NT2/D1 (cell line): ENCODE measurements around the gene HNRNPAB.

Experiments used
- DNase-seq: peaks from one replicate; pipeline ENCODE4 v3.0.0-alpha.2; 2011; ENCODE audit warnings: low read depth, low spot score
- H3K27me3 ChIP-seq: 2 replicates; pipeline ENCODE4 v1.6.0; 2011; ENCODE audit warnings: mild to moderate bottlenecking; ENCODE audit not compliant: insufficient read length, insufficient read depth
- H3K36me3 ChIP-seq: 2 replicates; pipeline ENCODE4 v1.6.1; 2011; ENCODE audit warnings: mild to moderate bottlenecking, low read length, mixed read lengths; ENCODE audit not compliant: insufficient read depth, insufficient read length
- H3K4me1 ChIP-seq: 2 replicates; pipeline ENCODE4 v1.5.1; 2011; ENCODE audit not compliant: insufficient read depth, insufficient read length
- H3K4me3 ChIP-seq: 2 replicates; pipeline ENCODE4 v1.5.1; 2011; ENCODE audit warnings: low read depth; ENCODE audit not compliant: insufficient read length
- H3K9ac ChIP-seq: 2 replicates; pipeline ENCODE4 v1.6.0; 2011; ENCODE audit warnings: low read depth; ENCODE audit not compliant: insufficient read length
- H3K9me3 ChIP-seq: 2 replicates; pipeline ENCODE4 v1.5.1; 2011; ENCODE audit warnings: mild to moderate bottlenecking, low read length; ENCODE audit not compliant: insufficient read depth
- SUZ12 ChIP-seq: IDR thresholded peaks from 2 replicates; pipeline ENCODE4 v1.6.1; 2011; ENCODE audit not compliant: insufficient read length, insufficient read depth; ENCODE audit errors: extremely low read depth
- YY1 ChIP-seq: IDR thresholded peaks from 2 replicates; pipeline ENCODE4 v1.6.1; 2011; ENCODE audit not compliant: insufficient read length, insufficient read depth
- ZNF274 ChIP-seq: IDR thresholded peaks from 2 replicates; pipeline ENCODE4 v1.6.1; 2011; ENCODE audit warnings: mild to moderate bottlenecking, low read depth, low read length

HNRNPAB gene

GRCh38 chr5:178232124-178232919 is 28.0 kb downstream of the HNRNPAB start, which contains the start of gene PHYKPL:
Gene PHYKPL (minus strand): TSS chr5:178232802. CDS start chr5:178232550, 252 bp downstream.
- Histone ChIP-seq H3K9ac (peak within 1 kb of the TSS; percentile 88), H3K9me3 (no peaks in the 10 kb centered on the region), H3K4me1 (peaks cover 16% of the 10 kb centered on the region), H3K4me3 (peak within 1 kb of the TSS; percentile 80), H3K36me3 (peaks cover 38% of the 10 kb centered on the region), H3K27me3 (peaks cover 9% of the 10 kb centered on the region)
- DNase-seq, result no peak
- TF ChIP-seq ZNF274 (no peak), SUZ12 (no peak), YY1 (no peak)

- Histone ChIP-seq H3K4me3 (peak overlapping the region; percentile 80), H3K36me3 (peaks cover 33% of the 10 kb centered on the region), H3K9ac (peak overlapping the region; percentile 56), H3K27me3 (peaks cover 9% of the 10 kb centered on the region), H3K4me1 (peaks cover 19% of the 10 kb centered on the region), H3K9me3 (no peaks in the 10 kb centered on the region)
- DNase-seq, result no peak
- no peak for TF ChIP-seq YY1
Observed at GRCh38 chr5:178232920-178233429, 28.6 kb downstream of the HNRNPAB start.

DNA sequence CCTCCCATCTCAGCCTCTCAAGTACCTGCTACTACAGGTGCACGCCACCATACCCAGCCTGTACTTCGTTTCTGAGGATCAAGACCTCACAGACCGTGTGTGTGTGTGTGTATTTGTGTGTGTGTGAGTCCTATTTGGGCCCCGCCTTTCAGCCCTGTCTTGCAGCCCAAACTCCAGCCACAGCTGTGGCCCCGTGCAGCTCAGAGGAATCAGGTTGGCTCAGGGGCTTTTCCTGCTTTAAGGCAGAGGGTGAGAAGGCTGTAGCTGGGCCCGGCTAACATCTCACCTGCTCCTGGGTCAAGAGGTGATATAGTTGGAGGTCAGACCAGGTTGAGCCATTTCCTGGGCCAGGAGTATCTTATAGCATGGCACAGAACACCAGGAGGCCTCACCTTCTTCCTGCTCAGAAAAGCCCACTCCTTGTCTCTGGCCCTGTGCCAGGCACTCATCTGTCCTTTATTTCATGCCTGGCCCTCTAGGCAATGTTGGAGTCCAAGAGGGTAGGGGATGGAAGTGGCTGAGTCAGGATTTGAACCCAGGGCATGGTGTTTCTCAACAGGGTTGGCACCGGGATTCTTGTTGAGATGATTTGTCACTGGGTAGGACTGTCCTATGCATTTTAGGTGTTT is 29.9 kb downstream of the HNRNPAB start:
- no peak for TF ChIP-seq YY1
- no peak for TF ChIP-seq ZNF274
- no peak for TF ChIP-seq SUZ12
- H3K4me3 ChIP-seq, result no peak overlapping the region
- DNase-seq, result no peak
- peaks cover 21% of the 10 kb centered on the region for H3K36me3 ChIP-seq
- H3K9ac ChIP-seq, result no peak overlapping the region
- peaks cover 9% of the 10 kb centered on the region for H3K27me3 ChIP-seq
- peaks cover 19% of the 10 kb centered on the region for H3K4me1 ChIP-seq
- no peaks in the 10 kb centered on the region for H3K9me3 ChIP-seq

- peak; percentile 57 for DNase-seq
- peaks cover 14% of the 10 kb centered on the region for H3K36me3 ChIP-seq
- peaks cover 9% of the 10 kb centered on the region for H3K27me3 ChIP-seq
- TF ChIP-seq SUZ12, result no peak
- no peak for TF ChIP-seq YY1
- no peak for TF ChIP-seq ZNF274
- H3K9ac ChIP-seq, result peak overlapping the region; percentile 61
- no peaks in the 10 kb centered on the region for H3K9me3 ChIP-seq
- peaks cover 17% of the 10 kb centered on the region for H3K4me1 ChIP-seq
- no peak overlapping the region for H3K4me3 ChIP-seq
Observed at GRCh38 chr5:178234750-178235587, 30.6 kb downstream of the HNRNPAB start.

DNA sequence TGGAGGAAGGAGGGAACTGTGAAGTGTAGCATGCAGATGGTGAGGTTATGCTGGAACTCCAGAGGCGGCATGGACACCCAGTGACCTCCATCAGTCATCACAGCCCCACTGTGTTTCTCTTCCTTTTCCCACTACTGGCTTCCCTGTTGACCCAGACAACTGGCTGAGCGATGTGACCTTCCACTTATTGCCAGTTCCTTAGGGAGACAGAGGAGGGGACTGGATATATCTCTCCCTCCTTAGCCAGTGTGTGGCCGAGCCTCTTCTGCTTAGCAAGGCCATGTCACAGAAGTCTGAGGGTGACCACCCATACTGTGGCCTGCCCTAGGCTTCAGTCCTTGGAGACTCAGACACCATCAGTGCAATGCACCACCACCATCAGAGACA is 31.2 kb downstream of the HNRNPAB start:
- no peak for DNase-seq
- no peak overlapping the region for H3K9ac ChIP-seq
- peaks cover 9% of the 10 kb centered on the region for H3K27me3 ChIP-seq
- TF ChIP-seq YY1 (no peak), ZNF274 (no peak), SUZ12 (no peak)
- no peaks in the 10 kb centered on the region for H3K9me3 ChIP-seq
- H3K4me3 ChIP-seq, result no peak overlapping the region
- H3K4me1 ChIP-seq, result peaks cover 17% of the 10 kb centered on the region
- H3K36me3 ChIP-seq, result peaks cover 7% of the 10 kb centered on the region

DNA sequence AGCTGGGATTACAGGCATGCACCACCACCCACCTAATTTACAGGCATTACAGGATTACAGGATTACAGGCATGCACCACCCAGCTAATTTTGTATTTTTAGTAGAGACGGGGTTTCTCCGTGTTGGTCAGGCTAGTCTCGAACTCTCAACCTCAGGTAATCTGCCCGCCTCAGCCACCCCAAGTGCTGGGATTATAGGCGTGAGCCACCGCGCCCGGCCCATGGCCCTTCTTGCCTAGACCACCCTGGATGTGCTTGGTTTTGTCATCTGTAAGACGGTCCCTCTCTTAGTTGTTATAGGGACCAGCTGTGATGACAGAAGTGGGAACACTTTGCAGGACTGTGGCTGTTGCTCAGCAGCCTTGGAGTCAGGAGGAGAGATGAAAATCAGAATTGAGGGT is 31.8 kb downstream of the HNRNPAB start:
- TF ChIP-seq ZNF274 (no peak), SUZ12 (no peak), YY1 (no peak)
- peak overlapping the region; percentile 32 for H3K9ac ChIP-seq
- no peak for DNase-seq

GRCh38 chr5:178236679-178237078 is 32.3 kb downstream of the HNRNPAB start:
- peaks cover 8% of the 10 kb centered on the region for H3K4me1 ChIP-seq
- DNase-seq, result no peak
- no peaks in the 10 kb centered on the region for H3K36me3 ChIP-seq
- no peak overlapping the region for H3K4me3 ChIP-seq
- no peaks in the 10 kb centered on the region for H3K9me3 ChIP-seq
- H3K9ac ChIP-seq, result peak overlapping the region; percentile 32
- TF ChIP-seq YY1 (no peak), SUZ12 (no peak), ZNF274 (no peak)
- H3K27me3 ChIP-seq, result peaks cover 9% of the 10 kb centered on the region

More for the DNA sequence above, 31.8 kb downstream of the HNRNPAB start:
- Histone ChIP-seq H3K9me3 (no peaks in the 10 kb centered on the region), H3K4me1 (peaks cover 14% of the 10 kb centered on the region), H3K4me3 (no peak overlapping the region), H3K27me3 (peaks cover 9% of the 10 kb centered on the region), H3K36me3 (peaks cover 2% of the 10 kb centered on the region)
